ENCODE measurements around the gene RNF148.
"Not testable (repeated sequence)": the region's sequence is repeated elsewhere in the genome, so short reads cannot be mapped to it uniquely, and the experiment has no call there.

RNF148 gene

GRCh38 chr7:122689346-122690109 lies 13.2 kb downstream of the RNF148 start:
- DNase-seq, result no peak

DNA sequence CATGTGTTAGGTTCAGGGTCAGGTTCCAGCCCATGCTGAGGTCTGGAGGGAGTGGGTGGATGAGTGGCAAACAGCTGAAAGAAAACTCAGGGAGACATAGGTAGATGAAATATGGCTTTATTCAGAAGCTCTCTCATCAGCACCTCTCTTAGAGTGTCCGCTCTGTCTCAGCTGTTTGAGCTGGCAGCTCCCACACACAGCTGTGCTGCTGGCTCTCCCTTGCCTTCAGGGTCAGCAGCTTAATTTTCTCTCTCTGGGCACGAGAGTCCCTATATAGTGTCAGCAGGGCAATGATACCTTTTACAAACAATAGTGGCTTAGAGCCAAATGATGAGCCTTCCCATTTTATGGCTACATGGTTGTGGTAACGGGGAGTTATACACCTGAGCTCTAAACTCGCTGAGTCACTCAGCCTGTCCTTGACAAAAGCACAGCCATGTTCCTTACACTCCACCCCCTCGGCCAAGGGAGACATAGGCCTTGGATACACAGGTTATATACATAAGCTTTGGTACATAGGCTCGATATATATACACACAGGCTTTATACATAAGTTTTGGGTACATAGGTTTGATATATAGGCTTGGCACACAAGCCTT lies 14.2 kb downstream of the RNF148 start:
- no peak for DNase-seq

DNA sequence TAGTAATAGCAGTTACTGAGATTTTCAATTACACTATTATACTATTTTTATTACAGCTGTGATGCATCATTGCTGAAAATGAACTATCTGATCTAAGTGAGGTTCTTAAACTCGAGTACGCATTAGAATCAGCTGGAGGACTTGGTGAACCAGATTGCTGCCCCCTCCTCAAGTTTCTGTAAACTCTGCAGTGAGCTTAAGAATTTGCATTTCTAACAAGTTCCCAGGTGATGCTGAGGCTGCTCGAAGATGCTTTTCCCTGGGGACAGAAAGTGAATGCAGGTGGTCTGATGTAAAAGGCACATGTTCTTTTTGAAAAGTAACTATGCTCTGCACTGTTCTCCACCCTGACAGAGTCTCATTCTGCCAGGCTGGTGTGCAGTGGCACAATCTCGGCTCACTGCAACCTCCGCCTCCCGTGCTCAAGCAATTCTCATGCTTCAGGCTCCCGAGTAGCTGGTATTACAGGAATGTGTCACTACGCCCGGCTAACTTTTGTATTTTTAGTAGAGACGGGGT lies 16.3 kb downstream of the RNF148 start:
- no peak for DNase-seq

GRCh38 chr7:122684504-122684903 lies 18.2 kb downstream of the RNF148 start:
- no peak for DNase-seq

GRCh38 chr7:122682815-122683550 lies 19.7 kb downstream of the RNF148 start:
- no peak for DNase-seq

- DNase-seq, result not testable (repeated sequence)
These were observed 21.5 kb downstream of the RNF148 start for GRCh38 chr7:122681186-122681585.

- DNase-seq, result no peak
These were observed 22.9 kb downstream of the RNF148 start for GRCh38 chr7:122679813-122680212.

- DNase-seq, result not testable (repeated sequence)
These were observed 23.4 kb downstream of the RNF148 start for GRCh38 chr7:122679269-122679709.

- no peak for DNase-seq
These were observed 25.6 kb downstream of the RNF148 start for GRCh38 chr7:122677149-122677548.

- DNase-seq, result no peak
These were observed 26.3 kb downstream of the RNF148 start for GRCh38 chr7:122676466-122676865.

- DNase-seq, result no peak
These were observed 27.1 kb downstream of the RNF148 start for GRCh38 chr7:122675621-122676020.

GRCh38 chr7:122675011-122675410 lies 27.7 kb downstream of the RNF148 start:
- no peak for DNase-seq

GRCh38 chr7:122674502-122674901 lies 28.2 kb downstream of the RNF148 start:
- no peak for DNase-seq

- no peak for DNase-seq
These were observed 28.8 kb downstream of the RNF148 start for GRCh38 chr7:122673951-122674350.

DNA sequence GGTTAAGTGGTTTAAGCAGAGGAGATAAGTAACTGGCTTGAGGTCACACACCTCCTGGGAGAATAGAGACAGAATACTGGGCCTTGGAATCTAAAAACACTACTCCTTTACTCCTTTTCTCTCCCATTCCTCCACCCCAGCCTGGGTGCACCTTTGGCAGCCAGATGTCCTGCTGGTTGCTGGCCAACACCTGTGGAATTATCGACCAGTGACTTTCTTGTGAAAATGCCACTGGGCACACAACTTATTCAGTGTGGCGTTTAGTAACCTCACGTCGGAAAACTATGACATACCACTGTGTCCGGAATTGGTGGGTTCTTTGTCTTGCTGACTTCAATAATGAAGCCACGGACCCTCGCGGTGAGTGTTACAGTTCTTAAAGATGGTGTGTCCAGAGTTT lies 30.2 kb downstream of the RNF148 start:
- DNase-seq, result no peak

DNA sequence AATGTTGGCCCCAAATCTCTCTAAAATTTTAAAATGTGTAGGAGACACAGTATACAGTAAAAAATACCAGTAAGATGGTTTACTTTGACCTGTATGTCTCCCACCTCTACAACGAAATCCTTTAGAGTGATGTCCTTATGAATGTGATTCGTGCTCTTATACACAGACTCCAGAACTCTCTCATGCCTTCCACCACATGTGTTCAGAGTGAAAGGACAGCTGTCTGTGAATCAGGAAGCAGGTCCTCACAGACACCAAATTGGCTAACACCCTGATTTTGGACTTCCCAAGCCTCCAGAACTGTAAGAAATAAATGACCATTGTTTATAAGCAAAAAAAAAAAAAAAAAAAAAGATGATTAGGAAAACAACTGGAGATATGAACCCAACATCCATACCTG lies 39.0 kb downstream of the RNF148 start:
- no peak for DNase-seq

DNA sequence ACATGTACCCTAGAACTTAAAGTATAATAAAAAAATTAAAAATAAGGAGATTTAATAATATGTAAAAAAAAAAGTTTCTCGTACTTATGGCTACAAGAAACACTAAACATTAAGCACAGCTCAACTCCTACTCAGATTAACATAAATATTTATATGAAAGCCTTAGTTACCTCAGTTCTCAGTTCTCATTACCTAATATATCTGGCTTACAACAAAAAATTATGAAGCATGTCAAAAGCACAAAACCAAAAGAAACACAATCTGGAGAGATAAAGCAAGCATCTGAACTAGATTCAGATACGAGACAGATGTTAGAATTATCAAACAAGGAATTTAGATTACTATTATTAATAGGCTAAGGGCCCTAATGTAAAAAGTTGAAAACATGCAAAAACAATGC lies 43.9 kb downstream of the RNF148 start:
- DNase-seq, result no peak

DNA sequence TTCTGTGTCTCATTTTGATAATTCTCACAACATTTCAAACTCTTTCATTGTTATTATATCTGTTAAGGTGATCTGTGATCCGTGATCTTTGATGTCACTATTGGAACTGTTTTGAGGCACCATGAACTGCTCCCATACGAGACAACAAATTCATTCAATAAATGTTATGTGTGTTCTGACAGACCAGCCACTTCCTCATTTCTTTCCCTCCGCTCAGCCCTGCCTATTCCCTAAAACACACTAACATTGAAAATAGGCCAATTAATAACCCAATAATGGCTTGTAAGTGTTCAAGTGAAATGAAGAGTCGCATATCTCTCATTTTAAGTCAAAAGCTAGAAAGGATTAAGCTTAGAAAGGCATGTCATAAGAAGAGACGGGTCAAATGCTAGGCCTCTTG lies 49.0 kb downstream of the RNF148 start:
- no peak for DNase-seq

- no peak for DNase-seq
These were observed 49.8 kb downstream of the RNF148 start for GRCh38 chr7:122652876-122653275.
